Spleen (tissue), 11 donors: Measurements from ENCODE around the gene SRI. TPM values are rescaled to one million over a fixed set of nuclear protein-coding genes. Genes with fewer than 3 reads are reported as not detected.
A peak's percentile ranks its signal among the peaks of the same experiment; 100 is the strongest.

Experiments
- DNase-seq: peaks from one replicate; pipeline ENCODE4 v3.0.0-alpha.2; 2020
- H3K27ac ChIP-seq, 8 donors: fragments of 200-600 bp; sonication (generic) in 7 of 8; 1 replicate in 4 of 8; 2 replicates in 4 of 8; pipeline versions ENCODE4 v1.5.0 to v1.8.0; 2016 to 2021; ENCODE audit warnings: inconsistent platforms in 4 of 8, mild to moderate bottlenecking in 4 of 8, moderate library complexity in 1 of 8
- H3K27me3 ChIP-seq, 7 donors: fragments of 200-600 bp; sonication (generic) in 6 of 7; replicated peaks in 1 of 7; 1 replicate in 4 of 7; 2 replicates in 3 of 7; pipeline versions ENCODE4 v1.5.0 to v1.8.0; 2016 to 2021; ENCODE audit warnings: inconsistent platforms in 3 of 7, mild to moderate bottlenecking in 1 of 7
- H3K36me3 ChIP-seq, 6 donors: fragments of 200-600 bp; sonication (generic) in 5 of 6; 1 replicate in 4 of 6; 2 replicates in 2 of 6; pipeline versions ENCODE4 v1.5.0 to v1.8.0; 2016 to 2021; ENCODE audit warnings: inconsistent platforms in 2 of 6
- H3K4me1 ChIP-seq, 6 donors: fragments of 200-600 bp; sonication (generic) in 5 of 6; 1 replicate in 3 of 6; 2 replicates in 3 of 6; pipeline versions ENCODE4 v1.5.0 to v1.8.0; 2016 to 2021; ENCODE audit warnings: inconsistent platforms in 3 of 6
- H3K4me3 ChIP-seq, 8 donors: fragments of 200-600 bp; sonication (generic) in 7 of 8; 1 replicate in 4 of 8; 2 replicates in 4 of 8; pipeline versions ENCODE4 v1.5.0 to v1.8.0; 2016 to 2021; ENCODE audit warnings: inconsistent platforms in 4 of 8, mild to moderate bottlenecking in 4 of 8, moderate library complexity in 2 of 8
- H3K9me3 ChIP-seq, 8 donors: fragments of 200-600 bp; sonication (generic) in 7 of 8; 1 replicate in 4 of 8; 2 replicates in 4 of 8; pipeline versions ENCODE4 v1.5.0 to v1.8.0; 2016 to 2021; ENCODE audit warnings: inconsistent platforms in 4 of 8
- POLR2A ChIP-seq, 3 donors: fragments of 450-650 bp; IDR thresholded peaks; one replicate each; pipeline ENCODE4 v1.5.1; 2017; ENCODE audit warnings: antibody characterized with exemption in 3 of 3, mild to moderate bottlenecking in 1 of 3
- POLR2AphosphoS5 ChIP-seq, 3 donors: sonication (generic); formaldehyde crosslinking; IDR thresholded peaks; one replicate each; pipeline ENCODE4 v1.5.1; 2017; ENCODE audit warnings: antibody characterized with exemption in 3 of 3
- WGBS, 5 donors: extraction: QIAGEN DNeasy Blood & Tissue Kit in 3 of 5; methylation state at CpG; one replicate each; pipeline versions ENCODE4 v1.1.5 to v1.1.7; 2013 to 2018; 5-methylcytosine and 5-hydroxymethylcytosine counted together
- intact Hi-C: fragments of 100-400 bp; cut with DNase I; formaldehyde crosslinking; loops from one replicate; pipeline ENCODE4 v1.15.0; 2023; ENCODE audit warnings: low total_unique reads
- polyA plus RNA-seq, 3 donors: library from polyadenylated mRNA; stranded (reverse); fragments of 200-250 nt; gene quantifications; one replicate each; pipeline ENCODE4 v1.2.1, GENCODE V29; 2013
- total RNA-seq, 7 donors: library from RNA; depleted of rRNA in 3 of 7; stranded (reverse); fragments of >200 nt in 3 of 7; fragmentation: NEBNext Ultra II Directional in 4 of 7; extraction: Animal tissue kit (Norgen Biotek cat#: 25700) in 4 of 7; gene quantifications; one replicate each; pipeline versions ENCODE4 v1.1.0 to v1.2.1, GENCODE V29; 2016 to 2021
- TF ChIP-seq, protein P1 (sequence below), 11 experiments: fragments of 200-600 bp in 7 of 11; fragments of 450-650 bp in 4 of 11; sonication (generic) in 4 of 11; IDR thresholded peaks in 8 of 11; conservative IDR thresholded peaks in 3 of 11; 1 replicate in 7 of 11; 2 replicates in 4 of 11; pipeline versions ENCODE4 v1.4.0 to v1.8.0; 2016 to 2021; ENCODE audit warnings: antibody characterized with exemption in 11 of 11, inconsistent platforms in 4 of 11, mild to moderate bottlenecking in 1 of 11
- donor health status: healthy with polysubstance abuse.
- donor health status: DM: no; HTN: no; CAD: no; lungs with moderate emphysema.
- donor health status: DM: no; HTN: no; CAD: no.
- donor health status: Bipolar disorder and iron deficiency.
- donor health status: healthy.
- donor health status: DM: no; HTN: no; CAD: no.
- donor health status: DM: yes; HTN: yes; CAD: no.

The SRI gene
- total and polyA plus RNA-seq, 10 donors = 48.4 to 88.3 (median 63.1) TPM

GRCh38 chr7:88218429-88218745, 1.5 kb downstream of the SRI start:
- Histone ChIP-seq H3K27ac (peak overlapping the region; percentile 81 to 93 (median 90)), H3K36me3 (peaks cover 0 to 41% (median 23%) of the 10 kb centered on the region in 6 donors), H3K4me1 (peaks cover 11 to 67% (median 28%) of the 10 kb centered on the region in 6 donors), H3K9me3 (no peaks in the 10 kb centered on the region), H3K4me3 (peak overlapping the region; percentile 78 to 97 (median 90)), H3K27me3 (no peaks in the 10 kb centered on the region)
- 15 to 24% (median 19%) methylated on average over 5 of the region's 5 CpGs for WGBS, 5 donors
- TF ChIP-seq, protein P1, sequence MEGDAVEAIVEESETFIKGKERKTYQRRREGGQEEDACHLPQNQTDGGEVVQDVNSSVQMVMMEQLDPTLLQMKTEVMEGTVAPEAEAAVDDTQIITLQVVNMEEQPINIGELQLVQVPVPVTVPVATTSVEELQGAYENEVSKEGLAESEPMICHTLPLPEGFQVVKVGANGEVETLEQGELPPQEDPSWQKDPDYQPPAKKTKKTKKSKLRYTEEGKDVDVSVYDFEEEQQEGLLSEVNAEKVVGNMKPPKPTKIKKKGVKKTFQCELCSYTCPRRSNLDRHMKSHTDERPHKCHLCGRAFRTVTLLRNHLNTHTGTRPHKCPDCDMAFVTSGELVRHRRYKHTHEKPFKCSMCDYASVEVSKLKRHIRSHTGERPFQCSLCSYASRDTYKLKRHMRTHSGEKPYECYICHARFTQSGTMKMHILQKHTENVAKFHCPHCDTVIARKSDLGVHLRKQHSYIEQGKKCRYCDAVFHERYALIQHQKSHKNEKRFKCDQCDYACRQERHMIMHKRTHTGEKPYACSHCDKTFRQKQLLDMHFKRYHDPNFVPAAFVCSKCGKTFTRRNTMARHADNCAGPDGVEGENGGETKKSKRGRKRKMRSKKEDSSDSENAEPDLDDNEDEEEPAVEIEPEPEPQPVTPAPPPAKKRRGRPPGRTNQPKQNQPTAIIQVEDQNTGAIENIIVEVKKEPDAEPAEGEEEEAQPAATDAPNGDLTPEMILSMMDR (IDR thresholded peaks at IDR 0.05 in 8 of 11, conservative IDR thresholded peaks at IDR 0.05 in 3 of 11) = no peak
- TF ChIP-seq POLR2A (IDR thresholded peaks at IDR 0.05) (no peak), POLR2AphosphoS5 (IDR thresholded peaks at IDR 0.05) (no peak)
- intact Hi-C loops = no loop called here
- no peak for DNase-seq

GRCh38 chr7:88217675-88218428, 2.0 kb downstream of the SRI start:
- 6 to 24% (median 21%) methylated on average over 1 of the region's 1 CpG for whole genome bisulfite sequencing, 5 donors
- no peak for TF ChIP-seq POLR2AphosphoS5 (IDR thresholded peaks at IDR 0.05)
- no peak for TF ChIP-seq POLR2A (IDR thresholded peaks at IDR 0.05)
- no peak for DNase-seq

DNA sequence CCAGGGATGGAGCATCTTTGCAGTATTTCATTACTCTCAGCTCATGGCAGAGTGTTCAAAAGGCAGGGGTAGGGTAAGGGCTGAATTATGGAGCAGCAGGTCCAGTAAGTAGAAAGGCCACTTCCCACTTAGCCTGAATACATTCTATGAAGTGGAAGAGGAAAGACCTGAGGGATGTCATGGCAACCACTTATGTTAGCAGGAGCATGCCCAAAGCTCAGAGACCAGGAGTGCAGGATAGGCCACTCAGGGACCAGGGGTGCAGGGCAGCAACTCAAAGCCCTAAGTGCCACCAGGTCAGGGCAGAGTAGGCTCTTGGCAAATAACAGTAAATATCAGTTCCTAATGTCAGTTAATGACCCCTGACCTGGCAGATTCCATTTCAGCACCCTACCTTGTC, 3.6 kb downstream of the SRI start:
- TF ChIP-seq, protein P1 (IDR thresholded peaks at IDR 0.05 in 8 of 11, conservative IDR thresholded peaks at IDR 0.05 in 3 of 11) = no peak
- no peak for TF ChIP-seq POLR2A (IDR thresholded peaks at IDR 0.05)
- TF ChIP-seq POLR2AphosphoS5 (IDR thresholded peaks at IDR 0.05) = no peak
- Histone ChIP-seq H3K4me1 (peaks cover 11 to 68% (median 26%) of the 10 kb centered on the region in 6 donors), H3K9me3 (no peaks in the 10 kb centered on the region), H3K4me3 (no peak overlapping the region), H3K27ac (no peak overlapping the region), H3K36me3 (peaks cover 0 to 62% (median 33%) of the 10 kb centered on the region in 6 donors), H3K27me3 (no peaks in the 10 kb centered on the region)
- intact Hi-C loops = no loop called here
- no peak for DNase-seq

More at GRCh38 chr7:88217675-88218428, 2.0 kb downstream of the SRI start:
- Histone ChIP-seq H3K4me1 (peaks cover 11 to 70% (median 28%) of the 10 kb centered on the region in 6 donors), H3K27ac (peak overlapping the region in 7 of 8 donors; percentile 81 to 92 (median 90)), H3K27me3 (no peaks in the 10 kb centered on the region), H3K9me3 (no peaks in the 10 kb centered on the region), H3K36me3 (peaks cover 0 to 46% (median 26%) of the 10 kb centered on the region in 6 donors), H3K4me3 (peak overlapping the region in 7 of 8 donors; percentile 81 to 97 (median 90))
- intact Hi-C loops = no loop called here

GRCh38 chr7:88215295-88215694, 4.5 kb downstream of the SRI start:
- H3K27ac ChIP-seq = no peak overlapping the region
- H3K4me1 ChIP-seq = peaks cover 6 to 58% (median 18%) of the 10 kb centered on the region in 6 donors
- no peaks in the 10 kb centered on the region for H3K27me3 ChIP-seq
- TF ChIP-seq POLR2AphosphoS5 (IDR thresholded peaks at IDR 0.05) = no peak
- TF ChIP-seq, protein P1 (IDR thresholded peaks at IDR 0.05 in 8 of 11, conservative IDR thresholded peaks at IDR 0.05 in 3 of 11) = no peak
- no peak for TF ChIP-seq POLR2A (IDR thresholded peaks at IDR 0.05)
- DNase-seq = no peak
- peaks cover 0 to 72% (median 37%) of the 10 kb centered on the region in 6 donors for H3K36me3 ChIP-seq
- 81 to 91% (median 84%) methylated on average over 2 of the region's 2 CpGs for WGBS, 5 donors
- intact Hi-C loops = no loop called here
- no peaks in the 10 kb centered on the region for H3K9me3 ChIP-seq
- H3K4me3 ChIP-seq = no peak overlapping the region
